ENCODE results near the gene ZNF525.

DNA sequence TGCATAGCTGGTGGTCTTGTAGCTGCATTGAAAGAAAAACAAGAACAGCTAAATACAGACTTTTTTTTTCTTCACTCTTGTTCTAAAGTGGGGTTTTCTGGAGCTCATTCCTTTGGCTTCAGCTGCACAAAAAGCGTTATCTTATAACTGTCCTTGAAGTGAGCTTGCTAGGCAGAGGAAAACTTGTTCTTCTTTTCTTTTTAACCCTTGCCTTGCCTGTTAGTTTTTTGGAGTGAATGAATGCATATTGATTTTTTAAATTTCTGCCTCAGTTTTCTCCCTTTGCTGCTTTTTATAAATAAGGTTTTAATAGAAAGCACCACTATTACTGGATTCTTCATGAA is 31.0 kb downstream of the ZNF525 start:
- TF ChIP-seq, protein P1, sequence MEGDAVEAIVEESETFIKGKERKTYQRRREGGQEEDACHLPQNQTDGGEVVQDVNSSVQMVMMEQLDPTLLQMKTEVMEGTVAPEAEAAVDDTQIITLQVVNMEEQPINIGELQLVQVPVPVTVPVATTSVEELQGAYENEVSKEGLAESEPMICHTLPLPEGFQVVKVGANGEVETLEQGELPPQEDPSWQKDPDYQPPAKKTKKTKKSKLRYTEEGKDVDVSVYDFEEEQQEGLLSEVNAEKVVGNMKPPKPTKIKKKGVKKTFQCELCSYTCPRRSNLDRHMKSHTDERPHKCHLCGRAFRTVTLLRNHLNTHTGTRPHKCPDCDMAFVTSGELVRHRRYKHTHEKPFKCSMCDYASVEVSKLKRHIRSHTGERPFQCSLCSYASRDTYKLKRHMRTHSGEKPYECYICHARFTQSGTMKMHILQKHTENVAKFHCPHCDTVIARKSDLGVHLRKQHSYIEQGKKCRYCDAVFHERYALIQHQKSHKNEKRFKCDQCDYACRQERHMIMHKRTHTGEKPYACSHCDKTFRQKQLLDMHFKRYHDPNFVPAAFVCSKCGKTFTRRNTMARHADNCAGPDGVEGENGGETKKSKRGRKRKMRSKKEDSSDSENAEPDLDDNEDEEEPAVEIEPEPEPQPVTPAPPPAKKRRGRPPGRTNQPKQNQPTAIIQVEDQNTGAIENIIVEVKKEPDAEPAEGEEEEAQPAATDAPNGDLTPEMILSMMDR (IDR thresholded peaks at IDR 0.05; ENCODE audit: insufficient read depth, low read length), result no peak
- TF ChIP-seq POLR2AphosphoS5 (IDR thresholded peaks at IDR 0.05; ENCODE audit: low read depth) (no peak), GABPA (IDR thresholded peaks at IDR 0.05; ENCODE audit: low read depth) (no peak), SPI1 (IDR thresholded peaks at IDR 0.05; ENCODE audit: borderline replicate concordance, low read depth) (no peak)
- TF ChIP-seq, protein P2, sequence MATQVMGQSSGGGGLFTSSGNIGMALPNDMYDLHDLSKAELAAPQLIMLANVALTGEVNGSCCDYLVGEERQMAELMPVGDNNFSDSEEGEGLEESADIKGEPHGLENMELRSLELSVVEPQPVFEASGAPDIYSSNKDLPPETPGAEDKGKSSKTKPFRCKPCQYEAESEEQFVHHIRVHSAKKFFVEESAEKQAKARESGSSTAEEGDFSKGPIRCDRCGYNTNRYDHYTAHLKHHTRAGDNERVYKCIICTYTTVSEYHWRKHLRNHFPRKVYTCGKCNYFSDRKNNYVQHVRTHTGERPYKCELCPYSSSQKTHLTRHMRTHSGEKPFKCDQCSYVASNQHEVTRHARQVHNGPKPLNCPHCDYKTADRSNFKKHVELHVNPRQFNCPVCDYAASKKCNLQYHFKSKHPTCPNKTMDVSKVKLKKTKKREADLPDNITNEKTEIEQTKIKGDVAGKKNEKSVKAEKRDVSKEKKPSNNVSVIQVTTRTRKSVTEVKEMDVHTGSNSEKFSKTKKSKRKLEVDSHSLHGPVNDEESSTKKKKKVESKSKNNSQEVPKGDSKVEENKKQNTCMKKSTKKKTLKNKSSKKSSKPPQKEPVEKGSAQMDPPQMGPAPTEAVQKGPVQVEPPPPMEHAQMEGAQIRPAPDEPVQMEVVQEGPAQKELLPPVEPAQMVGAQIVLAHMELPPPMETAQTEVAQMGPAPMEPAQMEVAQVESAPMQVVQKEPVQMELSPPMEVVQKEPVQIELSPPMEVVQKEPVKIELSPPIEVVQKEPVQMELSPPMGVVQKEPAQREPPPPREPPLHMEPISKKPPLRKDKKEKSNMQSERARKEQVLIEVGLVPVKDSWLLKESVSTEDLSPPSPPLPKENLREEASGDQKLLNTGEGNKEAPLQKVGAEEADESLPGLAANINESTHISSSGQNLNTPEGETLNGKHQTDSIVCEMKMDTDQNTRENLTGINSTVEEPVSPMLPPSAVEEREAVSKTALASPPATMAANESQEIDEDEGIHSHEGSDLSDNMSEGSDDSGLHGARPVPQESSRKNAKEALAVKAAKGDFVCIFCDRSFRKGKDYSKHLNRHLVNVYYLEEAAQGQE (IDR thresholded peaks at IDR 0.05; ENCODE audit: insufficient replicate concordance, low read depth), result no peak

Data from HL-60 (cell line).